CD4-positive, alpha-beta T cell treated with Interleukin-15 for 4 hours (primary cell): ENCODE results near the gene CYB5R3.
"Not testable (repeated sequence)": the region's sequence is repeated elsewhere in the genome, so short reads cannot be mapped to it uniquely, and the experiment has no call there.

Experiments
- DNase-seq: peaks from one replicate; pipeline ENCODE4 v3.0.0-alpha.2; 2020; ENCODE audit warnings: low spot score

Gene CYB5R3

GRCh38 chr22:42602470-42602869, 46.7 kb downstream of the CYB5R3 start:
- DNase-seq: no peak

GRCh38 chr22:42601879-42602465, 47.2 kb downstream of the CYB5R3 start:
- no peak for DNase-seq

- DNase-seq: no peak
Observed at GRCh38 chr22:42596863-42597530, 52.2 kb downstream of the CYB5R3 start.

GRCh38 chr22:42596336-42596735, 52.9 kb downstream of the CYB5R3 start:
- no peak for DNase-seq

GRCh38 chr22:42595434-42595833, 53.8 kb downstream of the CYB5R3 start:
- no peak for DNase-seq

GRCh38 chr22:42591987-42592386, 57.2 kb downstream of the CYB5R3 start:
- no peak for DNase-seq

GRCh38 chr22:42587588-42588175, 61.5 kb downstream of the CYB5R3 start:
- no peak for DNase-seq

- DNase-seq: no peak
Observed at GRCh38 chr22:42586381-42586780, 62.8 kb downstream of the CYB5R3 start.

- no peak for DNase-seq
Observed at GRCh38 chr22:42585096-42585495, 64.1 kb downstream of the CYB5R3 start.

GRCh38 chr22:42584364-42584940, 64.7 kb downstream of the CYB5R3 start:
- no peak for DNase-seq

GRCh38 chr22:42582987-42583386, 66.2 kb downstream of the CYB5R3 start:
- DNase-seq: no peak

GRCh38 chr22:42581762-42582716, 67.2 kb downstream of the CYB5R3 start:
- peak; percentile 73 for DNase-seq

GRCh38 chr22:42581194-42581761, 67.9 kb downstream of the CYB5R3 start:
- DNase-seq: not testable (repeated sequence)

GRCh38 chr22:42580040-42580439, 69.2 kb downstream of the CYB5R3 start:
- DNase-seq: not testable (repeated sequence)

GRCh38 chr22:42577623-42578240, 71.5 kb downstream of the CYB5R3 start:
- no peak for DNase-seq

GRCh38 chr22:42577141-42577540, 72.1 kb downstream of the CYB5R3 start:
- not testable (repeated sequence) for DNase-seq

- not testable (repeated sequence) for DNase-seq
Observed at GRCh38 chr22:42575996-42576574, 73.1 kb downstream of the CYB5R3 start.

- not testable (repeated sequence) for DNase-seq
Observed at GRCh38 chr22:42574468-42574867, 74.7 kb downstream of the CYB5R3 start.

- not testable (repeated sequence) for DNase-seq
Observed at GRCh38 chr22:42574046-42574445, 75.1 kb downstream of the CYB5R3 start.

- not testable (repeated sequence) for DNase-seq
Observed at GRCh38 chr22:42571068-42571467, 78.1 kb downstream of the CYB5R3 start.

- not testable (repeated sequence) for DNase-seq
Observed at GRCh38 chr22:42570580-42570979, 78.6 kb downstream of the CYB5R3 start.
